T47D (cell line): Measurements from ENCODE around the gene STX8.
"Not testable (repeated sequence)": the region's sequence is repeated elsewhere in the genome, so short reads cannot be mapped to it uniquely, and the experiment has no call there.

Source experiments
- DNase-seq, 2 experiments: peaks; one replicate each; pipeline versions ENCODE4 v3.0.0 to v3.0.0-alpha.2; 2011 to 2012; ENCODE audit warnings: low read depth in 1 of 2, low spot score in 1 of 2
- JUND ChIP-seq: IDR thresholded peaks from 2 replicates; pipeline ENCODE4 v1.6.1; 2012; ENCODE audit warnings: low read depth
- in situ Hi-C: cut with HindIII; loops from 2 replicates; pipeline ENCODE4 v1.10.0; 2016; ENCODE audit warnings: low sequenced_read_pairs, low pct_unique_long_range_greater_than_20kb

STX8 gene

DNA sequence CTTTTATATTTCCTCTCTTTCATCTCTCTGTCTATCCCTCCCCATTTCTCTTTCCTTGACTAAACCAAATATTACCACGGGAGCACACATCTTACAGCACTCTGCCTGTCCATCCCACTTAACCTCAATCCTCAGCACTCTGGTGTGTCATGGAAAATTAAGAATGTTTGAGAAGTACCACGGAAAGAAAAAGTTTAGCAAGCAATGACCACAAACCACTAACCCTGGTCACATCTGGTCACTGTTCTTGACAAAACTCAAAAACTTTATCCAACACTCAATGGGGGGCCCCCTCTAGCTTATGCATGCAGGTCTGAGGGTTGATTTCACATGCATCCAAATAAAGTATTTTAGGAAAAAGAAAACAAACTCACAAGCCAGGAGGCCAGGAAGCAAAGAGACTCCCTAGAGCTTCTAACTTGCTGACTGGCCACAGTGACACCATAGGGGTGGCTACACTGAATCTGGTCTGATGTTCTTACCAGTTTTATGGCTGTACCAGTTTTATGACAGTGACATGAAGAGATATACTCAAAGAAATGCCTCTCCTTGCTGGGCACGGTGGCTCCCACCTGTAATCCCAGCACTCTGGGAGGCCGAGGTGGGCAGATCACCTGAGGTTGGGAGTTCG, 229.2 kb downstream of the STX8 start:
- in situ Hi-C loops, result no loop called here
- DNase-seq, result no peak
- TF ChIP-seq JUND, result no peak

DNA sequence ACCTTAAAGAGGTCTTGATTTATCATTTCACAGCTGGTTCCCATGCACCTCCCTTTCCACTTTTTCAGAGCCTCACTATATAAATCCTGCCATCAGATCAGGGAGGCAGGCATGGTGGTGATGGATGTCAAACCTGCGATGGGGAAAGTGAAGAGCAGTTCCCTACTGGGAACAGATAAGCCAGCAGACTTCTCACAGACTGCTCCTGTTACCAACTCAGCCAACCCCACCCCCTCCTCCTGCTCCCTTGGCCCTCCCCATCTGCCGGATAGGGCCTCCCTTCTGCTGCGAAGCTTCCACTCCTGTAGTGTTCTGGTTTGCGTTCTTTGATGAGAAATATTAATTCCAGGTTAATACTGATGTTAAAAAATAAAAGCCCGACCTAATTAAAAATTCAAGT, 232.1 kb downstream of the STX8 start:
- in situ Hi-C loops, result no loop called here
- DNase-seq, result no peak
- TF ChIP-seq JUND, result no peak

DNA sequence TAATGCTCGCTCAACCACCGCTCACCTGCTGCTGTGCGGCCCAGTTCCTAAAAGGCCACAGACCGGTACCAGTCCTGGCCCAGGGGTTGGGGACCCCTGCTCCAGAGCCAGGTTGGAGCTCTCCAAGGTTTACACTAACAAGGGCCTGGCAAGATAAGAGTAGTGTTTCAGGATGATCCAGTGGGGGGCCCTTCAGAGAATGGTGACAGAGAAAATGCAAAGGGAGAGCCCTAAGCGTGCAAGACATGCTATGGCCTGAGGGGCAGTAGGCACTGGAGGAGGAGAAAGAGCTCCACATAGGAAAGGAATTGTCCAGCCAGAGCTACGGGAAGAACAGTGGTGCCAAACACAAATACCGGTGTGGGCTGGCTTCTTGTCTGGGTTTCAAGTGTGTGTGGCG, 233.4 kb downstream of the STX8 start:
- in situ Hi-C loops, result no loop called here
- DNase-seq, result no peak
- TF ChIP-seq JUND, result no peak

DNA sequence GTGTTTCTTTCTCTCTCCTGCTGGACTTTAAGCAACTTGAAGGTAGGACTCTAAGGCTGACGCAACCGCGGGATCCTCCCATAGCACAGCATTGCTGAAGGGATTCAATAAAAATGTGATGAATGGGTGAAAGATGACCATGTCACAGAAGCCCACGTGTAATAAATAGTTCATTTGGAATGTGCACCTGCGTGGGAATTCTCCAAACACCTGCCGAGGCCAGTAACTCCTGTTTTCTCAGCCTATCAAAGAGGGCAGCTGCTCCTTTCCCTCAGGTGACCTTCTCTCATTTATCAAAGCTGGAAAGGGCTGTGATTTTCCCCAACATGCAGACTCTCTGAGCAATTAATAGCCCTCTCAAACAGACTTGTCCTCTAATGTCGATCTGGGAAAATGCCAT, 235.7 kb downstream of the STX8 start:
- in situ Hi-C loops, result no loop called here
- TF ChIP-seq JUND, result no peak
- DNase-seq, result no peak

GRCh38 chr17:9339482-9339881, 236.1 kb downstream of the STX8 start:
- DNase-seq, in situ Hi-C loops: not testable (repeated sequence)

DNA sequence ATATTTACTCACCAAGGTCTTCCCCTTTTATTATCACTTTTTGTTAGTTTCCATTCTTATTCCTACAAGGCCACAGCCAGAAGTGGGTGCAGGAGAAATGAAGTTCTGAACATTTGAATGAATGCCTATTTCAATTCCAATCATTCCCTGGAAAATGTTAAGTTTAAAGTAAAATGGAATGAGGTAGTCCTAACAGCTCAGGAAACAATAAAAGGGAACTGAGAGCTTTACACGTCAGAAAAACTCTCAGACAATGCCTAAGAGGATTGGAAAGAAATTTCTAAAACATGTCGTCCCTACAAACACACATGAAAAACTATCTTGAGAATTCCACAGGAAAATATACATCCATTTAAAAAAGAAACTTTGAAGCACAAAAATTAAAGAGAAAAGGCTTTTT, 238.8 kb downstream of the STX8 start:
- TF ChIP-seq JUND, result no peak
- in situ Hi-C loops, result no loop called here
- DNase-seq, result no peak

DNA sequence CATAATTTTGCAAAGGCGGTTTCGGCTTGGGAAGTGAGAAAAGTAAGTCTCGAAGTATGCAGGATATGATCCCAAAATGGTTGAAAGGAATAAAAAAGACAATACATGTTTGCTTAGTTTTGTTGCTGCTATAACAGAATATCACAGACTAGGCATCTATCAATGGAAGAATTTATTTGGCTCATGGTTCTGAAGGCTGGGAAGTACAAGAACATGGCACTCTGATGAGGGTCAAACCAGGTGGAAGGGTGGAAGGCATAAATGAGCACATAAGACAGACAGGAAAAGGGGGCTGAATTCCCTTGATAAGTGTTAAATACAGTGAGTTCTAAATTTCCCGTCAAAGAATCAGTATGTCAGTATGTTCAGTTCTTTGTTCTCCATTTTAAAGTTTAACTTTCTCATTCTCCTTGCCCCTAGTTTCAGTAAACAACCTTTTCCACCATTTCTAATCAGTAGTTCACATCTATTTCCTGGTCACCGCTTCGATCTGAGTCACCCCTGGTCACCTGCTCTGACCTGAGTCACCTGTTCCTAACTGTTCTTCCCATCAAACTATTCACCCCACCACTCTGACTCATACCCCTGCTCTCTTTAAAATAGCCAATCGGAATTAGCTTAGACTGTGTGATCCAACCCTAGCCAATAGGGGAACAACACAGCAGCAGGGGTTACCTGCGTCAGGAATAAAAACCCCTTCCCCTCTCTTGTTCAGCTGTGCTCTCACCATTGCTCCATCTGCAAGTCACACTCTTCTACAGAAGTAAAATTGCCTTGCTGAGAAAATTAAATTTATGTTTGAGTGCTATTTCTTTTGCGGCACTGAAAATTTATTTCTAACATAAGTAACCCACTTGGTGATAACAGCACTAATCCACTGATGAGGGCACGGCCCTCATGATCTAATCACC, 240.8 kb downstream of the STX8 start:
- no peak for DNase-seq
- no peak for TF ChIP-seq JUND
- in situ Hi-C loops, result no loop called here

DNA sequence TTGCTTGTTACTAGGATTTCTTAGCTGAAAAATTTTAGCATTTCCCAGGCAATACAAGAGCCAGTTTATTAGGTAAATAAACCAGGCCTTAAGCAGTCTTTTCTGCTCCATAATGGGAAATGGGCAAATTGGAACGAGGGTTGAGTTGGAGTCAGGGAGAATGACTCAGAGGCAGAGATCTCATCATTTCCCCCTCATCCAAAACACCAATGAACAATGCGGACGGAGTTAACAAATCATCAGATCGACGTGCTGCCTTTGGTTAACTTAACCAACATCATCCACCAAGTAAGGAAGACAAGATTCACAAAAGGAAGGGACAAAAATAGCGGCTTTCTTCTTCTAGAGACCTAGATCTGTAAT, 243.5 kb downstream of the STX8 start:
- in situ Hi-C loops, result no loop called here
- no peak for DNase-seq
- no peak for TF ChIP-seq JUND

- no peak for TF ChIP-seq JUND
- DNase-seq, result no peak
- in situ Hi-C loops, result no loop called here
These were observed 244.1 kb downstream of the STX8 start for GRCh38 chr17:9331279-9332131.

DNA sequence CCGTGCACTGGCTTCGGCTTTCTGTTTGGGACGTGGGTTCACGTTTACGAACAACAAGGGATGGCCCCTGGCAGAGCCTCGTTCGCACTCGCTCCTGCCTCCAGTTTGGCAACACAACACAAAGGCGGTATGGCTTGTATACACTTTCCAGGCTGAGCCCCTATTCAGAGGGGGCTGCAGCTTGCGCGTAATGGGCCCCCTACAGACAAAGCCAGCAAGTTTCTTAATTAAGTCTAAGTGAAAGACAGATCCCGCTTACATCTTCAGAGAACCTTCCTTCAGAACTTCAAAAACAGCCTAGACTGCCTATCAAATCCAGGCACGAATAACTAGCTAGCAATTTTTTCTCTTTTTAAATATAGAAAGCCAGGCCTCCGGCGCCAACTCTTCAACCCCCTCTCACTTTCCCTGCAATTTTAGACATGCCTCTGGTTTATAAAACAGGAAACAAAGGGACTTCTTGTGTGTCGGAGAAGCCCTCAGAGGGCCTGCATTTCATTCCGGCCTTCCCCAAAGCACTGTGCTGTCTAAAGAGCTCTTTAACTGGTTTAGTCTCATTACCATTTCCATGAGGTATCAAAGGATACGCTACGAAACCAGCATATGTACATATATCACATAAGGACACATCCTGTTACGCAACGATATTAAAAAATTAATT, 244.9 kb downstream of the STX8 start:
- in situ Hi-C loops, result no loop called here
- no peak for TF ChIP-seq JUND
- DNase-seq, result no peak

- no peak for TF ChIP-seq JUND
- in situ Hi-C loops, result no loop called here
- DNase-seq, result no peak
These were observed 245.5 kb downstream of the STX8 start for GRCh38 chr17:9330141-9330540.

DNA sequence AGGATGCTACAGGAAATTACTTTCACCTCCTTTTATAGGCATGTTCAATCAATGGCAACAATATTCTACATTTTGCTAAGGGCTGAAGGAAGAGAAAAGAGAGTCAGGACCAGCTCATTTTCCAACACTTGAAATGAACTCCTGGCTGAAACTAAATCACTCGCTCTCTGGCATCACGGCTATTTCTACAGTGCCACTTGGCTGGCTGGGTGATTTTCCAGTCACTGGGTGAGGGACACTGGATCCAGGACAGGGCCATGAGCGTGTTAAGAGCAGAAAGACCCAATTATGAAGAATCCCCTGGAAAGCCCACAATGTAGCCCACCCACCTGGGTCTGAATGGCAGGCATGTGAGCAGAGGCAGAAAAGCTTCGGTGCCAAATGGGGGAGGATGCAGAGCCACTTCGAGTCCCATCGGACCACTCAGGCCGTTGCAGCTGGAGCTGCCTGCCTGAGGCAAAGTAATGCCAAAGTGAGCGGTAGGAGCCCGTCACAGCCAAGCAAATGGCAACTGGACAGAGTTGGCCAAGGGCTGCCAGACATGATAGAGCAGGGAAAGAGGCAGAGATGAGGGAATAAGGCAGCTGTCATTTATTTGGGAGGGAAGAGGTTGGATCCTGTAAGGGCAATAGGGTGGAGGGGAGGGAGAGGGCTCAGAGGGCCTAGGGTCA, 246.2 kb downstream of the STX8 start:
- no peak for TF ChIP-seq JUND
- in situ Hi-C loops, result no loop called here
- DNase-seq, result no peak
